DND-41 (cell line): ENCODE data around the gene ARF1.

Experiments used
- ATAC-seq: fragments of 200-7000 bp; cut with Tn5 transposase; 3 replicates; pipeline ENCODE4 v1.9.1; 2021; ENCODE audit warnings: low read depth; ENCODE audit not compliant: insufficient read depth
- DNase-seq: peaks from one replicate; pipeline ENCODE4 v3.0.0-alpha.2; 2020
- H2AFZ ChIP-seq: 2 replicates; pipeline ENCODE4 v1.6.0; 2012; ENCODE audit warnings: low read depth, low read length
- H3K27ac ChIP-seq: 2 replicates; pipeline ENCODE4 v1.5.1; 2012; ENCODE audit warnings: low read length, inconsistent platforms
- H3K27me3 ChIP-seq: fragments of 200-600 bp; sonication (generic); 2 replicates; pipeline ENCODE4 v1.6.0; 2012; ENCODE audit warnings: low read length, mild to moderate bottlenecking, inconsistent platforms; ENCODE audit not compliant: insufficient read depth, poor library complexity
- H3K36me3 ChIP-seq: 2 replicates; pipeline ENCODE4 v1.5.1; 2012; ENCODE audit warnings: low read length, inconsistent platforms; ENCODE audit not compliant: insufficient read depth
- H3K4me1 ChIP-seq: 2 replicates; pipeline ENCODE4 v1.5.1; 2012; ENCODE audit warnings: mild to moderate bottlenecking, low read length; ENCODE audit not compliant: insufficient read depth
- H3K4me2 ChIP-seq: 2 replicates; pipeline ENCODE4 v1.6.0; 2012; ENCODE audit warnings: mild to moderate bottlenecking, moderate library complexity, low read length, inconsistent platforms; ENCODE audit not compliant: insufficient read depth
- H3K4me3 ChIP-seq, 2 experiments: fragments of 200-600 bp in 1 of 2; shearing (Covaris generic) in 1 of 2; 2 replicates each; pipeline ENCODE4 v1.5.1; 2012 to 2016; ENCODE audit warnings: inconsistent platforms in 2 of 2, low read length in 2 of 2, mild to moderate bottlenecking in 2 of 2, low read depth in 1 of 2, moderate library complexity in 1 of 2
- H3K79me2 ChIP-seq: 2 replicates; pipeline ENCODE4 v1.6.0; 2012; ENCODE audit warnings: low read length, inconsistent platforms; ENCODE audit not compliant: insufficient read depth
- H3K9ac ChIP-seq: 2 replicates; pipeline ENCODE4 v1.6.0; 2012; ENCODE audit warnings: low read depth, mild to moderate bottlenecking, inconsistent platforms, low read length, moderate library complexity
- H3K9me3 ChIP-seq: 2 replicates; pipeline ENCODE4 v1.5.1; 2012; ENCODE audit warnings: low read length, moderate library complexity, mild to moderate bottlenecking, inconsistent platforms; ENCODE audit not compliant: insufficient read depth, severe bottlenecking
- H4K20me1 ChIP-seq: 2 replicates; pipeline ENCODE4 v1.6.0; 2012; ENCODE audit warnings: low read length; ENCODE audit not compliant: insufficient read depth
- CTCF ChIP-seq: IDR thresholded peaks from 2 replicates; pipeline ENCODE4 v1.5.1; 2012; ENCODE audit warnings: borderline replicate concordance, low read length, moderate library complexity, mild to moderate bottlenecking; ENCODE audit not compliant: poor library complexity, severe bottlenecking; ENCODE audit errors: extremely low read depth
- EZH2 ChIP-seq: IDR thresholded peaks from 3 replicates; pipeline ENCODE4 v1.6.1; 2012; ENCODE audit warnings: borderline replicate concordance, low read depth, mild to moderate bottlenecking, moderate library complexity, low read length, inconsistent platforms; ENCODE audit not compliant: severe bottlenecking

Gene ARF1

DNA sequence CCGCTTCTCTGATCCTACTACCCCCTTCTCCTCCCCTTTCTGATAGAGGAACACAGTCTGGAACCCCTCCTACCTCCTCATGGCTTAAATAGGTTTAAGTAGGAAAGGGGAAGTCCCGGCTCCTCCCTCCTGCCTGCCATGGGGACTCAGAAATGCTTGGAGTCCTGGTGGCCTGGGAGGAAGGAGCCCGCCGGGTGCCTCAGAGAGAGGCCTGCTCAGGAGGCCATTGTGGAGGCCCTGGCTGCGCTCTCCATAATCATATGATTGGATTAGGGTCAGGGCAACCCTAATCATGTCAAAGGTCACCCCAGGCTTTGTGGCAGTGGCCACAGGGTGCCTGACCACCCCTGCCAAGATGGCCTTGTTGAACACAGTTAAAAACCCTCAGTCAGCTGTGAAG is 46.7 kb upstream of the ARF1 start:
- Histone ChIP-seq H3K9ac (no peak overlapping the region), H3K79me2 (no peaks in the 10 kb centered on the region), H3K27ac (no peak overlapping the region), H3K4me3 (no peak overlapping the region), H3K27me3 (no peaks in the 10 kb centered on the region), H3K36me3 (no peaks in the 10 kb centered on the region), H3K4me1 (no peaks in the 10 kb centered on the region), H4K20me1 (no peaks in the 10 kb centered on the region), H3K4me2 (no peak overlapping the region), H3K9me3 (no peaks in the 10 kb centered on the region), H2AFZ (no peak overlapping the region)
- ATAC-seq (no peak), DNase-seq (no peak)
- TF ChIP-seq EZH2: no peak
- TF ChIP-seq CTCF: no peak

DNA sequence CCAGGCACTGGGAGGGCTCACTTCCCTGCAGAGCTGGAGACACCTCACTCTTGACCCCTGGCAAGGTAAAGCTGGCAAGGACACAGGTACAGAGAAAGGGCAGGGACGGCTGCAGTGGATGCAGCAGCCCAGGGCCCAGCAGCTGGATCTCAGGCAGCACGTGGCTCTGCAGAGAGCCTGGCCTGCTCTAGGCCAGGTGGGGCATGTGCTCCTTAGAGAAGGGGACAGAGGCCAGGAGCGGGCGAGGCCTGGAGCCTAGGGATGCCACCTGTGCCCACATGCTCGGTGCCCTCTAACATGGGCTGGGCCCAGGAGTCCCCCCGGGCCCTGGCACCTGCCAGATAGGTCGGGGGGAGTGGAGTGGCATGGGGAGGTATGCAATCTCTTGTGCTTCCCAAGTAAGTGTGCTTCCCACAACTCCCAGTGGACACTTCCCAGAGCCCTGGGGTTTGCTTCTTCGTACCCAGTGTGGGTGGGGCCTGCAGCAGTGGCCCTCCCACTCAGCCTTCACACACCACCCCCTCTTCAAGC is 45.7 kb upstream of the ARF1 start:
- Histone ChIP-seq H2AFZ (no peak overlapping the region), H3K36me3 (no peaks in the 10 kb centered on the region), H3K4me1 (no peaks in the 10 kb centered on the region), H4K20me1 (no peaks in the 10 kb centered on the region), H3K79me2 (no peaks in the 10 kb centered on the region), H3K9me3 (no peaks in the 10 kb centered on the region), H3K4me3 (no peak overlapping the region), H3K9ac (no peak overlapping the region), H3K4me2 (no peak overlapping the region), H3K27ac (no peak overlapping the region), H3K27me3 (no peaks in the 10 kb centered on the region)
- TF ChIP-seq EZH2 (no peak), CTCF (no peak)
- no peak for DNase-seq
- ATAC-seq: no peak

DNA sequence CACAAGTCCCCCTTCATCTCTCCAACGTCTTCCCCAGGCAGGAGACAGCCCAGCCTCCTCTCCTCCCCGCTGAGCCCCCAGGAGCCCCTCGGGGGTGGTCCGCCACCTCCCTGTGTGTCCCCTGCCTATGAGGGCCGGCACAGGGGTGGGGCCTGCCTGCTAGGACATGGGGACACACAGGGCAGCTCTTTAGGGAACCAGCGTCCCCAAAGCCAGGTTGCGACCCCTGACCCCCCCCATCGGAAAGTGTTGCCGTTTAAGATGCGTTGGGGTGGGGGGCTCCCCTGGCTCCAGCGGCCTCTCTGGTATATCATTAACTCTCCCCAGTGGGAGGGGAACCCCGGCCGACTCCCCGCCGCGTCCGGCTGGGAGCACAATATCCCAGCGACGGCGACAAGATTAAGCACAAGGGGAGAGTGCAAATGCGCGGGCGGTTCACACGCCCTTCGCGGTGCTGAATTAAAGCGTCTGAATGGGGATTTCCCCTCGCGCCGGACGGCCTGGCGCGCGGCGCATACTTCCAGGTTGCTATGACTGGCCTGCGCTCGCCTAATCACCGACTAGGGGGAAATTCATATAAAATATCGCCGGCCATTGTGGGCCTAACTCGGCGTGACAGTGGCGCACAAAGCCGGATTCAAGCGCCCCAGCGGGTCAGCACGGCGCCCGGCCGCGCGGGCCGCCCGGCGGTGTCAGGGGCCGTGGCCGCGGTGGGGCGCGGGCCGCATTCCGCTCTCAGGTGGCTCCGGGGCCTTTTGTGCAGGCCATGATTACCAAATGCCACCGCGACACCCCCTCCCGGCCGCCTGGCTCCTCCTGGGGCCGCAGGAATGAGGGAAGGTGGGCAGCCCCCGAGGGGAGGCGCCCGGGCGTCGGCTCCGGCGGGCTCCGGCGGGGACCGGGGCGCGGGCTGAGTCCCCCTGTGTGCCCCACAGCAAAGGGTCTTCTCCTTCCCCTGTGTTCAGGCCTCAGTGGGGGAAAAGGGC is 44.8 kb upstream of the ARF1 start:
- no peak overlapping the region for H2AFZ ChIP-seq

More for the DNA sequence above, 44.8 kb upstream of the ARF1 start:
- no peak overlapping the region for H3K9ac ChIP-seq
- H3K4me3 ChIP-seq: no peak overlapping the region
- no peak for DNase-seq
- H3K27me3 ChIP-seq: no peaks in the 10 kb centered on the region
- H4K20me1 ChIP-seq: no peaks in the 10 kb centered on the region
- H3K4me1 ChIP-seq: no peaks in the 10 kb centered on the region
- H3K36me3 ChIP-seq: no peaks in the 10 kb centered on the region
- H3K27ac ChIP-seq: no peak overlapping the region
- TF ChIP-seq EZH2: no peak
- TF ChIP-seq CTCF: no peak
- H3K4me2 ChIP-seq: no peak overlapping the region
- H3K79me2 ChIP-seq: no peaks in the 10 kb centered on the region
- no peaks in the 10 kb centered on the region for H3K9me3 ChIP-seq
- ATAC-seq: no peak
